SU-DHL-6 (cell line): ENCODE results near the gene ARHGEF3.

ENCODE experiments used
- CTCF ChIP-seq: fragments of 200-600 bp; sonication (generic); IDR thresholded peaks from one replicate; pipeline ENCODE4 v1.5.1; 2017; ENCODE audit warnings: antibody characterized with exemption, mild to moderate bottlenecking, low read length, moderate library complexity; ENCODE audit not compliant: insufficient read depth, poor library complexity, severe bottlenecking
- EZH2phosphoT487 ChIP-seq: fragments of 200-600 bp; sonication (generic), shearing (Covaris generic); conservative IDR thresholded peaks from 2 replicates; pipeline ENCODE4 v1.6.1; 2018; ENCODE audit warnings: mild to moderate bottlenecking, antibody characterized with exemption, low read length, moderate library complexity, mixed read lengths

GRCh38 chr3:56758539-56758981, 43.2 kb downstream of the ARHGEF3 start:
- TF ChIP-seq CTCF (no peak), EZH2phosphoT487 (no peak)
